Breast epithelium (tissue), 3 donors: Measurements from ENCODE around the gene SAFB.

Experiments used
- CTCF ChIP-seq, 3 donors: fragments of 450-650 bp; IDR thresholded peaks; one replicate each; pipeline ENCODE4 v1.5.1; 2016 to 2017; ENCODE audit warnings: antibody characterized with exemption in 3 of 3, mild to moderate bottlenecking in 3 of 3, moderate library complexity in 3 of 3
- POLR2A ChIP-seq: fragments of 450-650 bp; IDR thresholded peaks from one replicate; pipeline ENCODE4 v1.6.1; 2016; ENCODE audit warnings: antibody characterized with exemption, mild to moderate bottlenecking, moderate library complexity
- POLR2AphosphoS5 ChIP-seq, 3 donors: sonication (generic); formaldehyde crosslinking; IDR thresholded peaks; one replicate each; pipeline ENCODE4 v1.6.1; 2017; ENCODE audit warnings: antibody characterized with exemption in 3 of 3

- TF ChIP-seq CTCF (IDR thresholded peaks at IDR 0.05): no peak
- TF ChIP-seq POLR2A: no peak
- no peak for TF ChIP-seq POLR2AphosphoS5 (IDR thresholded peaks at IDR 0.05)
Observed at GRCh38 chr19:5717215-5717935, 94.5 kb downstream of the SAFB start.
